Left lung (tissue), 10 donors: ENCODE measurements around the gene JDP2. TPM values are rescaled to one million over a fixed set of nuclear protein-coding genes. Genes with fewer than 3 reads are reported as not detected.

Experiments used
- ATAC-seq: fragments of 200-7000 bp; cut with Tn5 transposase; one replicate; pipeline ENCODE4 v1.9.1; 2020; ENCODE audit warnings: moderate library complexity
- DNase-seq, 4 donors: peaks; one replicate each; pipeline ENCODE4 v3.0.0-alpha.2; 2013 to 2020
- H3K27ac ChIP-seq, 2 donors: fragments of 200-600 bp; sonication (generic) in 1 of 2; one replicate each; pipeline versions ENCODE4 v1.5.0 to v1.8.0; 2020 to 2021
- H3K27me3 ChIP-seq, 2 donors: fragments of 200-600 bp; sonication (generic) in 1 of 2; one replicate each; pipeline versions ENCODE4 v1.5.0 to v1.8.0; 2020 to 2021
- H3K36me3 ChIP-seq, 2 donors: fragments of 200-600 bp; sonication (generic) in 1 of 2; one replicate each; pipeline versions ENCODE4 v1.5.0 to v1.8.0; 2020 to 2021
- H3K4me1 ChIP-seq, 2 donors: fragments of 200-600 bp; one replicate each; pipeline ENCODE4 v1.8.0; 2021
- H3K4me3 ChIP-seq, 2 donors: fragments of 200-600 bp; sonication (generic) in 1 of 2; one replicate each; pipeline versions ENCODE4 v1.5.0 to v1.8.0; 2020 to 2021; ENCODE audit warnings: mild to moderate bottlenecking in 1 of 2
- H3K9me3 ChIP-seq, 2 donors: fragments of 200-600 bp; sonication (generic) in 1 of 2; one replicate each; pipeline versions ENCODE4 v1.5.0 to v1.8.0; 2020 to 2021
- CTCF ChIP-seq, 2 donors: fragments of 200-600 bp; sonication (generic) in 1 of 2; IDR thresholded peaks; one replicate each; pipeline versions ENCODE4 v1.5.0 to v1.8.0; 2021; ENCODE audit warnings: antibody characterized with exemption in 2 of 2
- intact Hi-C, 2 donors: fragments of 100-400 bp; cut with DNase I; formaldehyde crosslinking; loops; one replicate each; pipeline versions ENCODE4 v1.11.2 to v1.14.2; 2022
- polyA plus RNA-seq, 6 donors: library from polyadenylated mRNA; unstranded; fragments of 120-200 nt; gene quantifications; one replicate each; pipeline ENCODE4 v1.2.1, GENCODE V29; 2013; ENCODE audit not compliant: insufficient read length in 6 of 6
- total RNA-seq, 2 donors: library from RNA; stranded (reverse); fragmentation: NEBNext Ultra II Directional; extraction: Animal tissue kit (Norgen Biotek cat#: 25700); gene quantifications; one replicate each; pipeline ENCODE4 v1.2.1, GENCODE V29; 2021
- donor health status: DM: no; HTN: yes; CAD: no.
- donor health status: DM: no; HTN: no; CAD: no.

Gene JDP2
- total and polyA plus RNA-seq, 8 donors, result 20.3 to 57.6 (median 26.8) TPM

DNA sequence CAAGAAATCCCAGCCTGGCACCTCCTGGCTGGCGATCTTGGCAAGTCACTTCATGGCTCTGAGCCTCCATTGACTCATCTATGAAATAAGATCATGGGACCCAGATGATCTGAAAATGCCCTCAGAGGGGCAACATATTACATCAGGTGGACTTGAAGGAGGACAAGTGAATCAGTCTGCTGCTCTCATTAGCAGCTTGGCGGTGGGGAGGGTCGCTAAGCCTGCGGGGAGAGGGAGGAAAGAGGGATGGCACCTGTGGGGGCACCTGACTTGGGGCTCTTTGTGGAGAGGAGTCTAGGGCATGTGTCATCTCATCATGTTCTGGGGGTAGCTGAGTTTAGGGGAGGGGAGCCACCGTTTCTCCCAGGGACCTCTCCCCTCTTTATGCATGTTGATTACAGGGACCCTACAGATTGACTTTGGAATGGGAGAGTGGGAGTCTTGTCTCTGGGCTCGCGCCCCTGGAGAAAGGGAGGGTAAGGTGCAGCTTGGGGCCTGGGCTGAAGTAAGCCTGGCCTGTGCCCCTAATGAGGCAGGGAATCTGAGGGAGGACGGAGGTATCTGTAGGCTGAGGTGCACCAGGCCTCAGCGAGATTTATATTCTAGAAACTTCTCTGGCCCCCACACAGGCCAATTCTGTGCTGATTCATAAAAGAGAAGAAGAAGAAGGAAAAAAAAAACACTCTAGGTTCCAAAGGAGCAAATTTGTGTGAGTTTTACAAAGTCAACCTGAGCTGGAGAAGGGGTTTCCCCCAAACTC lies 65.2 kb downstream of the JDP2 start:
- Histone ChIP-seq H3K27me3 (no peaks in the 10 kb centered on the region), H3K4me1 (peaks cover 0 to 8% of the 10 kb centered on the region in 2 donors), H3K27ac (no peak overlapping the region), H3K36me3 (no peaks in the 10 kb centered on the region), H3K4me3 (no peak overlapping the region), H3K9me3 (no peaks in the 10 kb centered on the region)
- ATAC-seq, result no peak
- intact Hi-C loops, result loop anchor here in 1 of 2 donors (10.0 kb wide), 1 partner anchor 358 kb away; no protein-coding TSS in a partner anchor
- no peak for TF ChIP-seq CTCF (IDR thresholded peaks at IDR 0.05)
- DNase-seq, result no peak

GRCh38 chr14:75493592-75494087 lies 65.8 kb downstream of the JDP2 start:
- no peak overlapping the region for H3K27ac ChIP-seq
- H3K27me3 ChIP-seq, result no peaks in the 10 kb centered on the region
- ATAC-seq, result no peak
- H3K36me3 ChIP-seq, result no peaks in the 10 kb centered on the region
- H3K4me1 ChIP-seq, result peaks cover 0 to 7% of the 10 kb centered on the region in 2 donors
- H3K4me3 ChIP-seq, result no peak overlapping the region
- DNase-seq, result no peak
- TF ChIP-seq CTCF (IDR thresholded peaks at IDR 0.05), result no peak
- H3K9me3 ChIP-seq, result no peaks in the 10 kb centered on the region
- intact Hi-C loops, result loop anchor here in 1 of 2 donors (10.0 kb wide), 1 partner anchor 359 kb away; no protein-coding TSS in a partner anchor

DNA sequence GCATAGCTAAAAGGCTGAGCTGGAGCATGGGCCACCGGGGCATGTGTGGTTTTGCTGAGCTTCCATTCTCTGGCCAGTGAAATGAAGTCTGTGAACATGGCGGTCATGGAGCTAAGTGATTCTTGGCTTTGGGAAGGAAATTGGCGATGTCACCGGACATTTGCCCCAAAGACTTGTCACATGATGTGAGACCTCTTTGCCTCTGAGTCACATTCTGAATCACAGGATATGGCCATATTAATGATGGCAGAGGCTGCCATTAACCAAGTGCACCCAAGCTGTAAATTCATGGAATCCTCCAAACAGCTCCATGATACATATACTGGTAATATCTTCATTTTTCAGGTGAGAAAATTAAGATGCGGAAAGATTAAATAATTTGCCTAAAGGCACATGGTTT lies 67.1 kb downstream of the JDP2 start:
- no peaks in the 10 kb centered on the region for H3K27me3 ChIP-seq
- ATAC-seq (no peak), DNase-seq (no peak)
- H3K36me3 ChIP-seq, result no peaks in the 10 kb centered on the region
- no peak for TF ChIP-seq CTCF (IDR thresholded peaks at IDR 0.05)
- H3K4me3 ChIP-seq, result no peak overlapping the region
- H3K9me3 ChIP-seq, result no peaks in the 10 kb centered on the region
- no peaks in the 10 kb centered on the region for H3K4me1 ChIP-seq
- H3K27ac ChIP-seq, result no peak overlapping the region
- intact Hi-C loops, result loop anchor here in 1 of 2 donors (10.0 kb wide), 1 partner anchor 360 kb away; no protein-coding TSS in a partner anchor

DNA sequence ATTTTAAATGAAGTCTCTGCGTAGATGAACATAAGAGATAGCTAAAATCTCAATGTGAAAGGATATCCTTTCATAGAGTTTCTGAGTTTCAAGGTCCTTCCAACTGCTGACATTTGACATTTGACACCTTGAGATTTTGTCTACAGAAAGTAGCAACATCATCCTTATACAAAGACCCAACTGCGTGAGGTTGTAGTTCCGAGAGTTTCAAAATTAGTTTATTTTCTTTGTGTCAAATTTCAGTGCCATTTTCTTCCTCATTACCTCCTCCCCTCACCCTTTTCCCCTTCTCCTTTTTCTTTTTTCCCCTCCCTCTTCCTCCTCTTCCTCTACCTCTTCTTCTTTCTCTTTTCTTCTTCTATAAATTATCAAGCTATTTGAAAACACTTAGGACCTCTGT lies 67.6 kb downstream of the JDP2 start:
- no peaks in the 10 kb centered on the region for H3K36me3 ChIP-seq
- H3K27ac ChIP-seq, result no peak overlapping the region
- no peak overlapping the region for H3K4me3 ChIP-seq
- H3K27me3 ChIP-seq, result no peaks in the 10 kb centered on the region
- no peaks in the 10 kb centered on the region for H3K4me1 ChIP-seq
- TF ChIP-seq CTCF (IDR thresholded peaks at IDR 0.05), result no peak
- intact Hi-C loops, result loop anchor here in 1 of 2 donors (10.0 kb wide), 1 partner anchor 361 kb away; no protein-coding TSS in a partner anchor
- no peaks in the 10 kb centered on the region for H3K9me3 ChIP-seq
- ATAC-seq (no peak), DNase-seq (no peak)

- intact Hi-C loops, result loop anchor here in 1 of 2 donors (10.0 kb wide), 1 partner anchor 361 kb away; no protein-coding TSS in a partner anchor
- no peak for TF ChIP-seq CTCF (IDR thresholded peaks at IDR 0.05)
- Histone ChIP-seq H3K36me3 (no peaks in the 10 kb centered on the region), H3K9me3 (no peaks in the 10 kb centered on the region), H3K4me1 (no peaks in the 10 kb centered on the region), H3K27me3 (no peaks in the 10 kb centered on the region), H3K4me3 (no peak overlapping the region), H3K27ac (no peak overlapping the region)
- ATAC-seq (no peak), DNase-seq (no peak)
Observed at GRCh38 chr14:75495882-75496281, 68.1 kb downstream of the JDP2 start.
